HepG2 (cell line): ENCODE measurements around the gene ITK. TPM values are rescaled to one million over a fixed set of nuclear protein-coding genes. Genes with fewer than 3 reads are reported as not detected.

Experiments used
- ELK4 ChIP-seq: sonication (generic); formaldehyde crosslinking; IDR thresholded peaks from 2 replicates; pipeline ENCODE4 v1.9.0; 2021; ENCODE audit warnings: missing genetic modification reagents, borderline replicate concordance
- PRMT3 ChIP-seq: sonication (generic); formaldehyde crosslinking; IDR thresholded peaks from 2 replicates; pipeline ENCODE4 v1.8.1; 2022; ENCODE audit warnings: low read depth, mild to moderate bottlenecking, moderate library complexity, missing genetic modification reagents, borderline replicate concordance
- RFX3 ChIP-seq: IDR thresholded peaks from 2 replicates; pipeline ENCODE4 v1.6.1; 2016; ENCODE audit warnings: missing biosample characterization, missing genetic modification reagents
- ZNF232 ChIP-seq: sonication (generic); formaldehyde crosslinking; IDR thresholded peaks from 2 replicates; pipeline ENCODE4 v1.4.0; 2020; ENCODE audit warnings: missing genetic modification reagents, borderline replicate concordance
- ZNF253 ChIP-seq: sonication (generic); formaldehyde crosslinking; IDR thresholded peaks from 2 replicates; pipeline ENCODE4 v1.8.0; 2022; ENCODE audit warnings: mild to moderate bottlenecking, missing genetic modification reagents, borderline replicate concordance
- ZNF619 ChIP-seq: sonication (generic); formaldehyde crosslinking; IDR thresholded peaks from 2 replicates; pipeline ENCODE4 v1.4.0; 2020; ENCODE audit warnings: mild to moderate bottlenecking, missing genetic modification reagents
- ZSCAN31 ChIP-seq: sonication (generic); formaldehyde crosslinking; IDR thresholded peaks from 2 replicates; pipeline ENCODE4 v1.5.0; 2020; ENCODE audit warnings: low read depth, mild to moderate bottlenecking, missing genetic modification reagents
- polyA plus RNA-seq, 8 experiments: library from polyadenylated mRNA; depleted of rRNA in 3 of 8; stranded (reverse) in 7 of 8; unstranded in 1 of 8; fragments of >200 nt; fragmentation: Illumina TruSeq in 4 of 8; extraction: Trizol in 4 of 8; gene quantifications; 2 replicates each; pipeline versions ENCODE4 v1.2.1 to v1.2.3, GENCODE V29; 2011 to 2016; ENCODE audit warnings: low read depth in 4 of 8, missing spikeins in 1 of 8, mixed read lengths in 1 of 8; ENCODE audit not compliant: insufficient read depth in 1 of 8
- total RNA-seq, 5 experiments: library from RNA; depleted of rRNA; stranded (reverse); fragments of >200 nt; fragmentation: Illumina TruSeq; extraction: Trizol; gene quantifications; 2 replicates each; pipeline ENCODE4 v1.2.3, GENCODE V29; 2016; ENCODE audit warnings: low read depth in 1 of 5
- TF ChIP-seq, protein P1 (sequence below): sonication (generic); formaldehyde crosslinking; IDR thresholded peaks from 2 replicates; pipeline ENCODE4 v1.4.0; 2020; ENCODE audit warnings: mild to moderate bottlenecking, missing genetic modification reagents
- TF ChIP-seq, protein P2 (sequence below): IDR thresholded peaks from 2 replicates; pipeline ENCODE4 v1.6.1; 2016; ENCODE audit warnings: mild to moderate bottlenecking, missing biosample characterization, missing genetic modification reagents
- TF ChIP-seq, protein P3 (sequence below): sonication (generic); formaldehyde crosslinking; IDR thresholded peaks from 2 replicates; pipeline ENCODE4 v1.8.0; 2022; ENCODE audit warnings: missing genetic modification reagents, mild to moderate bottlenecking, moderate library complexity, borderline replicate concordance
- TF ChIP-seq, protein P4 (sequence below): sonication (generic); formaldehyde crosslinking; IDR thresholded peaks from 2 replicates; pipeline ENCODE4 v1.4.0; 2020; ENCODE audit warnings: mild to moderate bottlenecking, missing genetic modification reagents, borderline replicate concordance
- TF ChIP-seq, protein P5 (sequence below): sonication (generic); formaldehyde crosslinking; IDR thresholded peaks from 2 replicates; pipeline ENCODE4 v1.8.0; 2022; ENCODE audit warnings: low read depth, missing genetic modification reagents

ITK gene
- total and polyA plus RNA-seq, 2 of the 13 experiments (the other 11 are each of a cell fraction or from before 2014, with no cell fraction given): 0.01 TPM; not detected in 1

- no peak for TF ChIP-seq RFX3 (CRISPR knock-in tag)
- TF ChIP-seq ZSCAN31: peak; percentile 26; the same call in 1 of the 2 replicates
- no peak for TF ChIP-seq ZNF619 (CRISPR knock-in tag)
- no peak for TF ChIP-seq ZNF232 (CRISPR knock-in tag)
- TF ChIP-seq ZNF253 (CRISPR knock-in tag): no peak; the same call in 1 of the 2 replicates
- TF ChIP-seq, protein P1, sequence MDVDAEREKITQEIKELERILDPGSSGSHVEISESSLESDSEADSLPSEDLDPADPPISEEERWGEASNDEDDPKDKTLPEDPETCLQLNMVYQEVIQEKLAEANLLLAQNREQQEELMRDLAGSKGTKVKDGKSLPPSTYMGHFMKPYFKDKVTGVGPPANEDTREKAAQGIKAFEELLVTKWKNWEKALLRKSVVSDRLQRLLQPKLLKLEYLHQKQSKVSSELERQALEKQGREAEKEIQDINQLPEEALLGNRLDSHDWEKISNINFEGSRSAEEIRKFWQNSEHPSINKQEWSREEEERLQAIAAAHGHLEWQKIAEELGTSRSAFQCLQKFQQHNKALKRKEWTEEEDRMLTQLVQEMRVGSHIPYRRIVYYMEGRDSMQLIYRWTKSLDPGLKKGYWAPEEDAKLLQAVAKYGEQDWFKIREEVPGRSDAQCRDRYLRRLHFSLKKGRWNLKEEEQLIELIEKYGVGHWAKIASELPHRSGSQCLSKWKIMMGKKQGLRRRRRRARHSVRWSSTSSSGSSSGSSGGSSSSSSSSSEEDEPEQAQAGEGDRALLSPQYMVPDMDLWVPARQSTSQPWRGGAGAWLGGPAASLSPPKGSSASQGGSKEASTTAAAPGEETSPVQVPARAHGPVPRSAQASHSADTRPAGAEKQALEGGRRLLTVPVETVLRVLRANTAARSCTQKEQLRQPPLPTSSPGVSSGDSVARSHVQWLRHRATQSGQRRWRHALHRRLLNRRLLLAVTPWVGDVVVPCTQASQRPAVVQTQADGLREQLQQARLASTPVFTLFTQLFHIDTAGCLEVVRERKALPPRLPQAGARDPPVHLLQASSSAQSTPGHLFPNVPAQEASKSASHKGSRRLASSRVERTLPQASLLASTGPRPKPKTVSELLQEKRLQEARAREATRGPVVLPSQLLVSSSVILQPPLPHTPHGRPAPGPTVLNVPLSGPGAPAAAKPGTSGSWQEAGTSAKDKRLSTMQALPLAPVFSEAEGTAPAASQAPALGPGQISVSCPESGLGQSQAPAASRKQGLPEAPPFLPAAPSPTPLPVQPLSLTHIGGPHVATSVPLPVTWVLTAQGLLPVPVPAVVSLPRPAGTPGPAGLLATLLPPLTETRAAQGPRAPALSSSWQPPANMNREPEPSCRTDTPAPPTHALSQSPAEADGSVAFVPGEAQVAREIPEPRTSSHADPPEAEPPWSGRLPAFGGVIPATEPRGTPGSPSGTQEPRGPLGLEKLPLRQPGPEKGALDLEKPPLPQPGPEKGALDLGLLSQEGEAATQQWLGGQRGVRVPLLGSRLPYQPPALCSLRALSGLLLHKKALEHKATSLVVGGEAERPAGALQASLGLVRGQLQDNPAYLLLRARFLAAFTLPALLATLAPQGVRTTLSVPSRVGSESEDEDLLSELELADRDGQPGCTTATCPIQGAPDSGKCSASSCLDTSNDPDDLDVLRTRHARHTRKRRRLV (CRISPR knock-in tag): no peak
- TF ChIP-seq, protein P2, sequence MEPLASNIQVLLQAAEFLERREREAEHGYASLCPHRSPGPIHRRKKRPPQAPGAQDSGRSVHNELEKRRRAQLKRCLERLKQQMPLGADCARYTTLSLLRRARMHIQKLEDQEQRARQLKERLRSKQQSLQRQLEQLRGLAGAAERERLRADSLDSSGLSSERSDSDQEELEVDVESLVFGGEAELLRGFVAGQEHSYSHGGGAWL (CRISPR knock-in tag): no peak
- TF ChIP-seq, protein P3, sequence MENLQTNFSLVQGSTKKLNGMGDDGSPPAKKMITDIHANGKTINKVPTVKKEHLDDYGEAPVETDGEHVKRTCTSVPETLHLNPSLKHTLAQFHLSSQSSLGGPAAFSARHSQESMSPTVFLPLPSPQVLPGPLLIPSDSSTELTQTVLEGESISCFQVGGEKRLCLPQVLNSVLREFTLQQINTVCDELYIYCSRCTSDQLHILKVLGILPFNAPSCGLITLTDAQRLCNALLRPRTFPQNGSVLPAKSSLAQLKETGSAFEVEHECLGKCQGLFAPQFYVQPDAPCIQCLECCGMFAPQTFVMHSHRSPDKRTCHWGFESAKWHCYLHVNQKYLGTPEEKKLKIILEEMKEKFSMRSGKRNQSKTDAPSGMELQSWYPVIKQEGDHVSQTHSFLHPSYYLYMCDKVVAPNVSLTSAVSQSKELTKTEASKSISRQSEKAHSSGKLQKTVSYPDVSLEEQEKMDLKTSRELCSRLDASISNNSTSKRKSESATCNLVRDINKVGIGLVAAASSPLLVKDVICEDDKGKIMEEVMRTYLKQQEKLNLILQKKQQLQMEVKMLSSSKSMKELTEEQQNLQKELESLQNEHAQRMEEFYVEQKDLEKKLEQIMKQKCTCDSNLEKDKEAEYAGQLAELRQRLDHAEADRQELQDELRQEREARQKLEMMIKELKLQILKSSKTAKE: no peak
- TF ChIP-seq, protein P4, sequence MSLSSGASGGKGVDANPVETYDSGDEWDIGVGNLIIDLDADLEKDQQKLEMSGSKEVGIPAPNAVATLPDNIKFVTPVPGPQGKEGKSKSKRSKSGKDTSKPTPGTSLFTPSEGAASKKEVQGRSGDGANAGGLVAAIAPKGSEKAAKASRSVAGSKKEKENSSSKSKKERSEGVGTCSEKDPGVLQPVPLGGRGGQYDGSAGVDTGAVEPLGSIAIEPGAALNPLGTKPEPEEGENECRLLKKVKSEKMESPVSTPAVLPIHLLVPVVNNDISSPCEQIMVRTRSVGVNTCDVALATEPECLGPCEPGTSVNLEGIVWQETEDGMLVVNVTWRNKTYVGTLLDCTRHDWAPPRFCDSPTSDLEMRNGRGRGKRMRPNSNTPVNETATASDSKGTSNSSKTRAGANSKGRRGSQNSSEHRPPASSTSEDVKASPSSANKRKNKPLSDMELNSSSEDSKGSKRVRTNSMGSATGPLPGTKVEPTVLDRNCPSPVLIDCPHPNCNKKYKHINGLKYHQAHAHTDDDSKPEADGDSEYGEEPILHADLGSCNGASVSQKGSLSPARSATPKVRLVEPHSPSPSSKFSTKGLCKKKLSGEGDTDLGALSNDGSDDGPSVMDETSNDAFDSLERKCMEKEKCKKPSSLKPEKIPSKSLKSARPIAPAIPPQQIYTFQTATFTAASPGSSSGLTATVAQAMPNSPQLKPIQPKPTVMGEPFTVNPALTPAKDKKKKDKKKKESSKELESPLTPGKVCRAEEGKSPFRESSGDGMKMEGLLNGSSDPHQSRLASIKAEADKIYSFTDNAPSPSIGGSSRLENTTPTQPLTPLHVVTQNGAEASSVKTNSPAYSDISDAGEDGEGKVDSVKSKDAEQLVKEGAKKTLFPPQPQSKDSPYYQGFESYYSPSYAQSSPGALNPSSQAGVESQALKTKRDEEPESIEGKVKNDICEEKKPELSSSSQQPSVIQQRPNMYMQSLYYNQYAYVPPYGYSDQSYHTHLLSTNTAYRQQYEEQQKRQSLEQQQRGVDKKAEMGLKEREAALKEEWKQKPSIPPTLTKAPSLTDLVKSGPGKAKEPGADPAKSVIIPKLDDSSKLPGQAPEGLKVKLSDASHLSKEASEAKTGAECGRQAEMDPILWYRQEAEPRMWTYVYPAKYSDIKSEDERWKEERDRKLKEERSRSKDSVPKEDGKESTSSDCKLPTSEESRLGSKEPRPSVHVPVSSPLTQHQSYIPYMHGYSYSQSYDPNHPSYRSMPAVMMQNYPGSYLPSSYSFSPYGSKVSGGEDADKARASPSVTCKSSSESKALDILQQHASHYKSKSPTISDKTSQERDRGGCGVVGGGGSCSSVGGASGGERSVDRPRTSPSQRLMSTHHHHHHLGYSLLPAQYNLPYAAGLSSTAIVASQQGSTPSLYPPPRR (CRISPR knock-in tag): no peak
- TF ChIP-seq PRMT3: no peak
- TF ChIP-seq, protein P5, sequence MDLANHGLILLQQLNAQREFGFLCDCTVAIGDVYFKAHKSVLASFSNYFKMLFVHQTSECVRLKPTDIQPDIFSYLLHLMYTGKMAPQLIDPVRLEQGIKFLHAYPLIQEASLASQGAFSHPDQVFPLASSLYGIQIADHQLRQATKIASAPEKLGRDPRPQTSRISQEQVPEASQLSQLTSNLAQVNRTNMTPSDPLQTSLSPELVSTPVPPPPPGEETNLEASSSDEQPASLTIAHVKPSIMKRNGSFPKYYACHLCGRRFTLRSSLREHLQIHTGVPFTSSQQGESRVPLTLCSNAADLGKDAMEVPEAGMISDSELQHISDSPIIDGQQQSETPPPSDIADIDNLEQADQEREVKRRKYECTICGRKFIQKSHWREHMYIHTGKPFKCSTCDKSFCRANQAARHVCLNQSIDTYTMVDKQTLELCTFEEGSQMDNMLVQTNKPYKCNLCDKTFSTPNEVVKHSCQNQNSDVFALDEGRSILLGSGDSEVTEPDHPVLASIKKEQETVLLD (CRISPR knock-in tag): no peak
- TF ChIP-seq ELK4: no peak
Measured at GRCh38 chr5:157266286-157267007, 85.8 kb downstream of the ITK start (continued).
